Thoracic aorta (tissue), 2 donors: ENCODE results near the gene PPARG. TPM values are rescaled to one million over a fixed set of nuclear protein-coding genes. Genes with fewer than 3 reads are reported as not detected.

Experiments used
- ATAC-seq: fragments of 150-250 bp; one replicate; pipeline ENCODE4 v1.8.0; 2017; ENCODE audit warnings: low read depth; ENCODE audit not compliant: insufficient number of reproducible peaks, low FRiP score
- DNase-seq: peaks from one replicate; pipeline ENCODE4 v3.0.0-alpha.2; 2020; ENCODE audit warnings: low spot score
- H3K27ac ChIP-seq, 2 donors: fragments of 200-600 bp; sonication (generic); 1 replicate in 1 of 2; 2 replicates in 1 of 2; pipeline ENCODE4 v1.5.1; 2016; ENCODE audit warnings: mild to moderate bottlenecking in 2 of 2, moderate library complexity in 2 of 2
- H3K27me3 ChIP-seq: fragments of 200-600 bp; sonication (generic); replicated peaks from 2 replicates; pipeline ENCODE4 v1.6.0; 2016; ENCODE audit warnings: mild to moderate bottlenecking; ENCODE audit not compliant: insufficient read depth
- H3K36me3 ChIP-seq: fragments of 200-600 bp; sonication (generic); one replicate; pipeline ENCODE4 v1.5.1; 2016
- H3K4me1 ChIP-seq, 2 donors: fragments of 200-600 bp; sonication (generic); 1 replicate in 1 of 2; 2 replicates in 1 of 2; pipeline versions ENCODE4 v1.5.1 to v1.6.0; 2016; ENCODE audit warnings: low read depth in 2 of 2, mild to moderate bottlenecking in 1 of 2; ENCODE audit not compliant: control insufficient read depth in 1 of 2
- H3K4me3 ChIP-seq: fragments of 200-600 bp; sonication (generic); 2 replicates; pipeline ENCODE4 v1.5.1; 2016; ENCODE audit warnings: mild to moderate bottlenecking
- H3K9me3 ChIP-seq: fragments of 200-600 bp; sonication (generic); 2 replicates; pipeline ENCODE4 v1.5.1; 2016
- CTCF ChIP-seq: fragments of 200-600 bp; sonication (generic); IDR thresholded peaks from one replicate; pipeline ENCODE4 v1.5.1; 2019; ENCODE audit warnings: antibody characterized with exemption
- total RNA-seq, 2 donors: library from RNA; depleted of rRNA; stranded (reverse); fragments of >200 nt; gene quantifications; one replicate each; pipeline versions ENCODE4 v1.1.0 to v1.2.3, GENCODE V29; 2016

The PPARG gene
- total RNA-seq, 2 donors from 2014 or later: 8.5 to 13.1 TPM

GRCh38 chr3:12327021-12327420 lies 38.2 kb downstream of the PPARG start:
- Histone ChIP-seq H3K36me3 (no peaks in the 10 kb centered on the region), H3K9me3 (no peaks in the 10 kb centered on the region), H3K27ac (no peak overlapping the region), H3K27me3 (no peaks in the 10 kb centered on the region), H3K4me1 (no peaks in the 10 kb centered on the region), H3K4me3 (no peak overlapping the region)
- ATAC-seq (no peak), DNase-seq (no peak)
- TF ChIP-seq CTCF: no peak

- no peak for TF ChIP-seq CTCF
Measured at GRCh38 chr3:12328132-12328836, 39.4 kb downstream of the PPARG start.

DNA sequence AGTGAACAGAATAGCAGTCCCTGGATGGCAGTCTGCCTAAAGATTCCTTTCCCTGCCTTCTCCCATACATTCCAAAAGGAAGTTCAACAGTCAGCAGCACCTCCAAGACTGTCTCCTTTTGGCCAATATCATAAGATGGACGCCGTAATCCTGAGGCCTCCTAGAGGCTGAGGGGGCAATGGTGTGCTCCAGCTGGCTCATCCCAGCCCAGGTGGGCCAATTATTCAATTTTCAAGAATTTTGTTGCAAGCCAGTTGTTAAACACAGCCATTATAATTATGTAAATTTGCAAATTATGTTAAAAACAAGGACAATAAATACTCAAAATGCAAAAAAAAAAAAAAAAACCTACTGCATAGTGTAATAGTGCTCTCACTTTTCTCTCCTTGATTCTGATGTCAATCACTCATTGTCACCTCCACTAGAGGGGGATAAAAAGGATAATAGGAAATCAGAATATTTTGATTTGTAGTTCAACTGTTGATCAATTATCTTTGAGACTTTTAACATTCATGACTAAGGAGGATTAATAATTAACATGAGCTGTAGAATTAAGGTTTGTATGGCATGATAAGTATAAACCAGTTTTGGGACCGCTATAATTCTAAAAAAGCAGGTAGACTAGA lies 40.1 kb downstream of the PPARG start:
- no peak for ATAC-seq
- Histone ChIP-seq H3K27me3 (no peaks in the 10 kb centered on the region), H3K36me3 (no peaks in the 10 kb centered on the region), H3K9me3 (no peaks in the 10 kb centered on the region), H3K4me1 (no peaks in the 10 kb centered on the region), H3K4me3 (no peak overlapping the region), H3K27ac (no peak overlapping the region)
- no peak for DNase-seq
- TF ChIP-seq CTCF: no peak

More at GRCh38 chr3:12328132-12328836, 39.4 kb downstream of the PPARG start:
- no peak overlapping the region for H3K27ac ChIP-seq
- no peaks in the 10 kb centered on the region for H3K9me3 ChIP-seq
- no peaks in the 10 kb centered on the region for H3K4me1 ChIP-seq
- no peaks in the 10 kb centered on the region for H3K27me3 ChIP-seq
- H3K4me3 ChIP-seq: no peak overlapping the region
- DNase-seq (no peak), ATAC-seq (no peak)
- no peaks in the 10 kb centered on the region for H3K36me3 ChIP-seq

GRCh38 chr3:12334786-12335185 lies 45.9 kb downstream of the PPARG start:
- no peak for ATAC-seq
- Histone ChIP-seq H3K36me3 (no peaks in the 10 kb centered on the region), H3K4me1 (no peaks in the 10 kb centered on the region), H3K4me3 (no peak overlapping the region), H3K27ac (no peak overlapping the region), H3K27me3 (no peaks in the 10 kb centered on the region), H3K9me3 (no peaks in the 10 kb centered on the region)
- DNase-seq: no peak
- TF ChIP-seq CTCF: no peak

GRCh38 chr3:12335421-12335820 lies 46.6 kb downstream of the PPARG start:
- no peaks in the 10 kb centered on the region for H3K27me3 ChIP-seq
- no peaks in the 10 kb centered on the region for H3K4me1 ChIP-seq
- ATAC-seq (no peak), DNase-seq (no peak)
- H3K27ac ChIP-seq: no peak overlapping the region
- H3K4me3 ChIP-seq: no peak overlapping the region
- H3K36me3 ChIP-seq: no peaks in the 10 kb centered on the region
- TF ChIP-seq CTCF: no peak
- H3K9me3 ChIP-seq: no peaks in the 10 kb centered on the region
